ENCODE data around the gene MAPK4.
"Not testable (repeated sequence)": the region's sequence is repeated elsewhere in the genome, so short reads cannot be mapped to it uniquely, and the experiment has no call there.

The MAPK4 gene

GRCh38 chr18:50559752-50560680 is at the start of gene MAPK4:
MAPK4 (plus strand) TSS chr18:50560087; CDS start chr18:50663959, 103,872 bp downstream.
- Histone ChIP-seq H3K9ac (ENCODE audit: insufficient read length, low read depth) (peak within 1 kb of the TSS; percentile 81), H3K36me3 (ENCODE audit: insufficient read depth, insufficient read length, low read length) (no peaks in the 10 kb centered on the region), H3K4me3 (ENCODE audit: insufficient read length, low read depth) (peak within 1 kb of the TSS; percentile 60), H3K4me1 (ENCODE audit: insufficient read depth, insufficient read length) (no peaks in the 10 kb centered on the region), H3K9me3 (ENCODE audit: insufficient read depth, low read length) (peaks cover 3% of the 10 kb centered on the region; the same call in 1 of the 2 replicates), H3K27me3 (ENCODE audit: insufficient read depth, insufficient read length) (peaks cover 54% of the 10 kb centered on the region)
- TF ChIP-seq ZNF274 (IDR thresholded peaks at IDR 0.05; ENCODE audit: low read depth, low read length) (no peak), SUZ12 (IDR thresholded peaks at IDR 0.05; ENCODE audit: extremely low read depth, insufficient read depth, insufficient read length) (peak; percentile 49), YY1 (IDR thresholded peaks at IDR 0.05; ENCODE audit: insufficient read depth, insufficient read length) (no peak)
- no peak for DNase-seq (ENCODE audit: low read depth, low spot score)

GRCh38 chr18:50517277-50517676 is 42.6 kb upstream of the MAPK4 start:
- not testable (repeated sequence) for H3K4me1 ChIP-seq (ENCODE audit: insufficient read depth, insufficient read length); H3K9ac ChIP-seq (ENCODE audit: insufficient read length, low read depth); H3K27me3 ChIP-seq (ENCODE audit: insufficient read depth, insufficient read length); DNase-seq (ENCODE audit: low read depth, low spot score); H3K36me3 ChIP-seq (ENCODE audit: insufficient read depth, insufficient read length, low read length); H3K4me3 ChIP-seq (ENCODE audit: insufficient read length, low read depth)
- peaks cover 13% of the 10 kb centered on the region; the same call in 1 of the 2 replicates for H3K9me3 ChIP-seq (ENCODE audit: insufficient read depth, low read length)

- H3K4me1 ChIP-seq (ENCODE audit: insufficient read depth, insufficient read length), result no peaks in the 10 kb centered on the region
- TF ChIP-seq YY1 (IDR thresholded peaks at IDR 0.05; ENCODE audit: insufficient read depth, insufficient read length) (no peak), SUZ12 (IDR thresholded peaks at IDR 0.05; ENCODE audit: extremely low read depth, insufficient read depth, insufficient read length) (no peak), ZNF274 (IDR thresholded peaks at IDR 0.05; ENCODE audit: low read depth, low read length) (no peak)
- H3K9me3 ChIP-seq (ENCODE audit: insufficient read depth, low read length), result peaks cover 13% of the 10 kb centered on the region; the same call in 1 of the 2 replicates
- no peaks in the 10 kb centered on the region for H3K36me3 ChIP-seq (ENCODE audit: insufficient read depth, insufficient read length, low read length)
- no peak overlapping the region for H3K9ac ChIP-seq (ENCODE audit: insufficient read length, low read depth)
- no peaks in the 10 kb centered on the region for H3K27me3 ChIP-seq (ENCODE audit: insufficient read depth, insufficient read length)
- DNase-seq (ENCODE audit: low read depth, low spot score), result peak; percentile 28
- no peak overlapping the region for H3K4me3 ChIP-seq (ENCODE audit: insufficient read length, low read depth)
Observed at GRCh38 chr18:50518787-50519546, 40.9 kb upstream of the MAPK4 start.

DNA sequence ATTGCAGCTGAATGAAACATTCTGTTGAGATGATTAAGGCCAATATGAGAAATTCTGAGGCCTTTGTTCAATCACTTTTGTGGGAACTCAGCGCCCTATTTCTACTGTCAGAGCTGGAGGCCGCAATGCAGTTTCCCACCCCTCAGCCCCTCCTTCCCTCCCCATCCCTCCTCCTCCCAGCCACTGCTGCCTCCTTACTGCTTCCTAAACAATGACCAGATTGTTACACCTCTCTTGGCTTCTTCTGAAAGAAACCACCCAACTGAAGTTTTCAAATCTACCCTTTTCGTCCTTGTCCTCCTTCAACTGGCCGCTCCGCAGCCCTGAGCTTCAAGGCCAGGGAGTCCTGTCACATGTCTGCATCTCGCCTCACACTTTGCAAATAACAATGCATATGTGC is 36.7 kb upstream of the MAPK4 start:
- Histone ChIP-seq H3K9me3 (ENCODE audit: insufficient read depth, low read length) (peaks cover 5% of the 10 kb centered on the region; the same call in 1 of the 2 replicates), H3K27me3 (ENCODE audit: insufficient read depth, insufficient read length) (no peaks in the 10 kb centered on the region), H3K4me1 (ENCODE audit: insufficient read depth, insufficient read length) (no peaks in the 10 kb centered on the region), H3K36me3 (ENCODE audit: insufficient read depth, insufficient read length, low read length) (no peaks in the 10 kb centered on the region), H3K4me3 (ENCODE audit: insufficient read length, low read depth) (no peak overlapping the region), H3K9ac (ENCODE audit: insufficient read length, low read depth) (no peak overlapping the region)
- TF ChIP-seq ZNF274 (IDR thresholded peaks at IDR 0.05; ENCODE audit: low read depth, low read length) (no peak), SUZ12 (IDR thresholded peaks at IDR 0.05; ENCODE audit: extremely low read depth, insufficient read depth, insufficient read length) (no peak), YY1 (IDR thresholded peaks at IDR 0.05; ENCODE audit: insufficient read depth, insufficient read length) (no peak)
- no peak for DNase-seq (ENCODE audit: low read depth, low spot score)

- Histone ChIP-seq H3K9me3 (ENCODE audit: insufficient read depth, low read length) (peaks cover 21% of the 10 kb centered on the region), H3K9ac (ENCODE audit: insufficient read length, low read depth) (no peak overlapping the region), H3K36me3 (ENCODE audit: insufficient read depth, insufficient read length, low read length) (no peaks in the 10 kb centered on the region), H3K27me3 (ENCODE audit: insufficient read depth, insufficient read length) (no peaks in the 10 kb centered on the region), H3K4me1 (ENCODE audit: insufficient read depth, insufficient read length) (no peaks in the 10 kb centered on the region), H3K4me3 (ENCODE audit: insufficient read length, low read depth) (no peak overlapping the region)
- no peak for TF ChIP-seq SUZ12 (IDR thresholded peaks at IDR 0.05; ENCODE audit: extremely low read depth, insufficient read depth, insufficient read length)
- no peak for TF ChIP-seq YY1 (IDR thresholded peaks at IDR 0.05; ENCODE audit: insufficient read depth, insufficient read length)
- TF ChIP-seq ZNF274 (IDR thresholded peaks at IDR 0.05; ENCODE audit: low read depth, low read length), result no peak
- DNase-seq (ENCODE audit: low read depth, low spot score), result no peak
Observed at GRCh38 chr18:50527636-50528307, 32.1 kb upstream of the MAPK4 start.

- Histone ChIP-seq H3K9ac (ENCODE audit: insufficient read length, low read depth) (no peak overlapping the region), H3K4me3 (ENCODE audit: insufficient read length, low read depth) (no peak overlapping the region), H3K36me3 (ENCODE audit: insufficient read depth, insufficient read length, low read length) (no peaks in the 10 kb centered on the region), H3K9me3 (ENCODE audit: insufficient read depth, low read length) (peaks cover 32% of the 10 kb centered on the region), H3K27me3 (ENCODE audit: insufficient read depth, insufficient read length) (no peaks in the 10 kb centered on the region), H3K4me1 (ENCODE audit: insufficient read depth, insufficient read length) (no peaks in the 10 kb centered on the region)
- TF ChIP-seq ZNF274 (IDR thresholded peaks at IDR 0.05; ENCODE audit: low read depth, low read length) (no peak), YY1 (IDR thresholded peaks at IDR 0.05; ENCODE audit: insufficient read depth, insufficient read length) (no peak), SUZ12 (IDR thresholded peaks at IDR 0.05; ENCODE audit: extremely low read depth, insufficient read depth, insufficient read length) (no peak)
- no peak for DNase-seq (ENCODE audit: low read depth, low spot score)
Observed at GRCh38 chr18:50528806-50529205, 31.1 kb upstream of the MAPK4 start.

- not testable (repeated sequence) for H3K27me3 ChIP-seq (ENCODE audit: insufficient read depth, insufficient read length); H3K4me1 ChIP-seq (ENCODE audit: insufficient read depth, insufficient read length); DNase-seq (ENCODE audit: low read depth, low spot score); H3K9ac ChIP-seq (ENCODE audit: insufficient read length, low read depth); H3K36me3 ChIP-seq (ENCODE audit: insufficient read depth, insufficient read length, low read length); H3K4me3 ChIP-seq (ENCODE audit: insufficient read length, low read depth)
- H3K9me3 ChIP-seq (ENCODE audit: insufficient read depth, low read length), result peaks cover 45% of the 10 kb centered on the region
Observed at GRCh38 chr18:50533822-50534221, 26.1 kb upstream of the MAPK4 start.

- not testable (repeated sequence) for DNase-seq (ENCODE audit: low read depth, low spot score); H3K4me3 ChIP-seq (ENCODE audit: insufficient read length, low read depth); H3K27me3 ChIP-seq (ENCODE audit: insufficient read depth, insufficient read length); H3K9me3 ChIP-seq (ENCODE audit: insufficient read depth, low read length); H3K4me1 ChIP-seq (ENCODE audit: insufficient read depth, insufficient read length); H3K36me3 ChIP-seq (ENCODE audit: insufficient read depth, insufficient read length, low read length); H3K9ac ChIP-seq (ENCODE audit: insufficient read length, low read depth)
Observed at GRCh38 chr18:50544476-50544875, 15.4 kb upstream of the MAPK4 start.

Data from NT2/D1 (cell line).